ENCODE results near the gene ADARB1. TPM values are rescaled to one million over a fixed set of nuclear protein-coding genes. Genes with fewer than 3 reads are reported as not detected.

Gene ADARB1
- total RNA-seq, 3 donors from 2014 or later (not counting 1 experiment from before 2014, with no cell fraction given) = 20.7 to 28.0 (median 26.6) TPM

- ATAC-seq (no peak), DNase-seq (no peak)
- Histone ChIP-seq H3K27ac (ENCODE audit: low read length) (no peak overlapping the region), H3K9me3 (ENCODE audit: control insufficient read depth, insufficient read depth, low read length) (no peaks in the 10 kb centered on the region), H3K4me3 (ENCODE audit: low read length) (no peak overlapping the region), H3K27me3 (ENCODE audit: control insufficient read depth, insufficient read depth, low read length) (no peaks in the 10 kb centered on the region), H3K4me1 (ENCODE audit: control insufficient read depth, insufficient read depth, low read length) (peaks cover 7% of the 10 kb centered on the region), H3K36me3 (ENCODE audit: control insufficient read depth, insufficient read depth, low read length) (peaks cover 11% of the 10 kb centered on the region)
- H3K36me3 Mint-ChIP-seq = peaks cover 25% of the 10 kb centered on the region
- H3K27ac Mint-ChIP-seq = no peak overlapping the region
- no peak for TF ChIP-seq CTCF (IDR thresholded peaks at IDR 0.05)
- H3K4me3 Mint-ChIP-seq = no peak overlapping the region
- H3K27me3 Mint-ChIP-seq (ENCODE audit: low read depth in 2 of 2) = peaks cover 0 to 9% of the 10 kb centered on the region in 2 donors
- 100% methylated on average over 1 of the region's 2 CpGs for WGBS (ENCODE audit: insufficient coverage)
- intact Hi-C loops (cut with micrococcal nuclease) = no loop called here
- H3K4me1 Mint-ChIP-seq = peaks cover 7 to 15% of the 10 kb centered on the region in 2 donors
- peaks cover 8 to 10% of the 10 kb centered on the region in 2 donors for H3K9me3 Mint-ChIP-seq
Measured at GRCh38 chr21:45213392-45213791, 139.0 kb downstream of the ADARB1 start.

- peaks cover 26% of the 10 kb centered on the region for H3K36me3 Mint-ChIP-seq
- no peak overlapping the region for H3K4me3 Mint-ChIP-seq
- Histone ChIP-seq H3K36me3 (ENCODE audit: control insufficient read depth, insufficient read depth, low read length) (peaks cover 14% of the 10 kb centered on the region), H3K27me3 (ENCODE audit: control insufficient read depth, insufficient read depth, low read length) (no peaks in the 10 kb centered on the region), H3K9me3 (ENCODE audit: control insufficient read depth, insufficient read depth, low read length) (no peaks in the 10 kb centered on the region), H3K4me3 (ENCODE audit: low read length) (no peak overlapping the region), H3K27ac (ENCODE audit: low read length) (no peak overlapping the region), H3K4me1 (ENCODE audit: control insufficient read depth, insufficient read depth, low read length) (peaks cover 4% of the 10 kb centered on the region)
- TF ChIP-seq CTCF (IDR thresholded peaks at IDR 0.05) = no peak
- H3K9me3 Mint-ChIP-seq = peaks cover 8 to 10% of the 10 kb centered on the region in 2 donors
- no peaks in the 10 kb centered on the region for H3K4me1 Mint-ChIP-seq
- 100% methylated on average over 2 of the region's 2 CpGs for WGBS (ENCODE audit: insufficient coverage)
- intact Hi-C loops (cut with micrococcal nuclease) = no loop called here
- H3K27ac Mint-ChIP-seq = no peak overlapping the region
- H3K27me3 Mint-ChIP-seq (ENCODE audit: low read depth in 2 of 2) = peaks cover 0 to under 1% of the 10 kb centered on the region in 2 donors
- ATAC-seq (no peak), DNase-seq (no peak)
Measured at GRCh38 chr21:45215213-45215612, 140.8 kb downstream of the ADARB1 start.

- Mint-ChIP-seq H3K4me3 (no peak overlapping the region), H3K36me3 (peaks cover 25% of the 10 kb centered on the region), H3K9me3 (peaks cover 8 to 10% of the 10 kb centered on the region in 2 donors), H3K4me1 (no peaks in the 10 kb centered on the region), H3K27ac (no peak overlapping the region), H3K27me3 (ENCODE audit: low read depth in 2 of 2) (no peaks in the 10 kb centered on the region)
- no peak overlapping the region for H3K4me3 ChIP-seq (ENCODE audit: low read length)
- H3K9me3 ChIP-seq (ENCODE audit: control insufficient read depth, insufficient read depth, low read length) = no peaks in the 10 kb centered on the region
- intact Hi-C loops (cut with micrococcal nuclease) = no loop called here
- TF ChIP-seq CTCF (IDR thresholded peaks at IDR 0.05) = no peak
- H3K36me3 ChIP-seq (ENCODE audit: control insufficient read depth, insufficient read depth, low read length) = peaks cover 3% of the 10 kb centered on the region
- H3K27me3 ChIP-seq (ENCODE audit: control insufficient read depth, insufficient read depth, low read length) = no peaks in the 10 kb centered on the region
- WGBS (ENCODE audit: insufficient coverage) = no CpG with 5 or more reads among the region's 1 CpG
- no peaks in the 10 kb centered on the region for H3K4me1 ChIP-seq (ENCODE audit: control insufficient read depth, insufficient read depth, low read length)
- ATAC-seq = no peak
- no peak for DNase-seq
- H3K27ac ChIP-seq (ENCODE audit: low read length) = no peak overlapping the region
Measured at GRCh38 chr21:45217010-45217409, 142.6 kb downstream of the ADARB1 start.

- no peaks in the 10 kb centered on the region for H3K9me3 ChIP-seq (ENCODE audit: control insufficient read depth, insufficient read depth, low read length)
- no peak overlapping the region for H3K27ac ChIP-seq (ENCODE audit: low read length)
- Mint-ChIP-seq H3K9me3 (peaks cover 8 to 10% of the 10 kb centered on the region in 2 donors), H3K4me3 (no peak overlapping the region), H3K27ac (no peak overlapping the region), H3K36me3 (peaks cover 25% of the 10 kb centered on the region), H3K27me3 (ENCODE audit: low read depth in 2 of 2) (peaks cover 0 to under 1% of the 10 kb centered on the region in 2 donors), H3K4me1 (no peaks in the 10 kb centered on the region)
- no peaks in the 10 kb centered on the region for H3K27me3 ChIP-seq (ENCODE audit: control insufficient read depth, insufficient read depth, low read length)
- H3K36me3 ChIP-seq (ENCODE audit: control insufficient read depth, insufficient read depth, low read length) = peaks cover 5% of the 10 kb centered on the region
- 93% methylated on average over 6 of the region's 6 CpGs for WGBS (ENCODE audit: insufficient coverage)
- H3K4me1 ChIP-seq (ENCODE audit: control insufficient read depth, insufficient read depth, low read length) = no peaks in the 10 kb centered on the region
- intact Hi-C loops (cut with micrococcal nuclease) = no loop called here
- TF ChIP-seq CTCF (IDR thresholded peaks at IDR 0.05) = no peak
- no peak for ATAC-seq
- no peak overlapping the region for H3K4me3 ChIP-seq (ENCODE audit: low read length)
- DNase-seq = no peak
Measured at GRCh38 chr21:45219517-45219916, 145.1 kb downstream of the ADARB1 start.
